ENCODE results near the gene ZNF799.
"Not testable (repeated sequence)": the region's sequence is repeated elsewhere in the genome, so short reads cannot be mapped to it uniquely, and the experiment has no call there.

The ZNF799 gene

GRCh38 chr19:12425236-12425887 lies 24.3 kb upstream of the ZNF799 start:
- no peak for DNase-seq (ENCODE audit: low read depth)
- H3K4me3 ChIP-seq (ENCODE audit: low read depth, low read length), result no peak overlapping the region
- no peak for TF ChIP-seq CTCF (conservative IDR thresholded peaks at IDR 0.05; ENCODE audit: low read depth, low read length)

GRCh38 chr19:12417273-12417672 lies 16.2 kb upstream of the ZNF799 start:
- not testable (repeated sequence) for H3K4me3 ChIP-seq (ENCODE audit: low read depth, low read length); DNase-seq (ENCODE audit: low read depth)

- DNase-seq (ENCODE audit: low read depth), result no peak
- no peak for TF ChIP-seq CTCF (conservative IDR thresholded peaks at IDR 0.05; ENCODE audit: low read depth, low read length)
- H3K4me3 ChIP-seq (ENCODE audit: low read depth, low read length), result no peak overlapping the region
Measured at GRCh38 chr19:12411893-12412292, 10.8 kb upstream of the ZNF799 start.

- H3K4me3 ChIP-seq (ENCODE audit: low read depth, low read length), result peak overlapping the region; percentile 83
- peak; percentile 3 for DNase-seq (ENCODE audit: low read depth)
Measured at GRCh38 chr19:12399901-12400632, 1.0 kb downstream of the ZNF799 start.

GRCh38 chr19:12391148-12391547 lies 9.9 kb downstream of the ZNF799 start:
- DNase-seq (ENCODE audit: low read depth); H3K4me3 ChIP-seq (ENCODE audit: low read depth, low read length): not testable (repeated sequence)

GRCh38 chr19:12386365-12386764 lies 14.7 kb downstream of the ZNF799 start:
- H3K4me3 ChIP-seq (ENCODE audit: low read depth, low read length); DNase-seq (ENCODE audit: low read depth): not testable (repeated sequence)

GRCh38 chr19:12380444-12380737 lies 20.7 kb downstream of the ZNF799 start:
- TF ChIP-seq CTCF (conservative IDR thresholded peaks at IDR 0.05; ENCODE audit: low read depth, low read length), result no peak
- DNase-seq (ENCODE audit: low read depth), result no peak
- no peak overlapping the region for H3K4me3 ChIP-seq (ENCODE audit: low read depth, low read length)

GRCh38 chr19:12379732-12380443 lies 21.2 kb downstream of the ZNF799 start:
- no peak overlapping the region for H3K4me3 ChIP-seq (ENCODE audit: low read depth, low read length)
- DNase-seq (ENCODE audit: low read depth), result no peak
- TF ChIP-seq CTCF (conservative IDR thresholded peaks at IDR 0.05; ENCODE audit: low read depth, low read length), result no peak

GRCh38 chr19:12374026-12374425 lies 27.0 kb downstream of the ZNF799 start:
- DNase-seq (ENCODE audit: low read depth), result no peak
- TF ChIP-seq CTCF (conservative IDR thresholded peaks at IDR 0.05; ENCODE audit: low read depth, low read length), result no peak

More at GRCh38 chr19:12374026-12374425, 27.0 kb downstream of the ZNF799 start:
- H3K4me3 ChIP-seq (ENCODE audit: low read depth, low read length), result no peak overlapping the region

Data from choroid plexus epithelial cell (primary cell).